GM18498 (cell line): ENCODE results near the gene SPRYD7.
"Not testable (repeated sequence)": the region's sequence is repeated elsewhere in the genome, so short reads cannot be mapped to it uniquely, and the experiment has no call there.

Experiments
- ATAC-seq: cut with Tn5 transposase; IDR thresholded peaks from one replicate; pipeline ENCODE4 v1.9.1; 2021; ENCODE audit warnings: mild to moderate bottlenecking, moderate library complexity; ENCODE audit not compliant: unreplicated experiment

SPRYD7 gene

DNA sequence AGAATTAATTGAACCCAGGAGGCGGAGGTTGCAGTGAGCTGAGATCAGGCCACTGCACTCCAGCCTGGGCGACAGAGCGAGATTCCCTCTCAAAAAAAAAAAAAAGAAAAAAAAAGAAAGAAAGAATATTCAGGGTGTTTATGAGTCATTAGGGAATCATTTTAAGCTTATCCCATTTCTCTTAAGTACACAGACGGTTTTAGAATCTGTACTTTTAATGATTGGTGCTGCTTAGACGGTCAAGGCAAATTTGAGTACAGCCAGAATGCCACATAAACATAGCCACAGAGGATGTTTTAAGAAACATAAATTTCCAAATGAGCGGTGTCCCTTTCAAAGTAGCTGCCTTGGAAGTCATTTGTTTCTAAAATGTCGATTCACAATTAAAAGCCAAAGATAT is 2.6 kb downstream of the SPRYD7 start:
- no peak for ATAC-seq

DNA sequence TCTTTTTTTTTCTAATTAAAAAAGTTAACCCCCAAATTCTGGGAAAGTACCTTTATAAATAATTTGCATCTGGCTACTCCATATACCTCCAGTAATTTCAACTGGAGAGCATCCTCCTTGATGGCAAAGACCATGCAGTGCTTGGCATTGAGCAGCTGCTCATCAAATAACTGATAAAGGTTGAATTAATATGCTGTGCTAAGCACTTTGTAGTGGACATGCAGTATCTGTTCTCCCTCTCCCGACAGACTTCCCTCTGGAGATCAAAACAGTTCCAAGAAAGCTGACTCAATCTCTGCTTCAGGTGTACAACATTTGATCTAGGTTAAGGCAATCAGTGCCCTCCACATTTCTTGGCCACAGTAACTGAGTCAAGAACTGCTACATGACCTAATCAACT is 3.3 kb downstream of the SPRYD7 start:
- no peak for ATAC-seq

GRCh38 chr13:49932066-49932465 is 4.1 kb downstream of the SPRYD7 start:
- ATAC-seq: no peak

- no peak for ATAC-seq
These were observed 8.4 kb downstream of the SPRYD7 start for GRCh38 chr13:49927755-49928154.

DNA sequence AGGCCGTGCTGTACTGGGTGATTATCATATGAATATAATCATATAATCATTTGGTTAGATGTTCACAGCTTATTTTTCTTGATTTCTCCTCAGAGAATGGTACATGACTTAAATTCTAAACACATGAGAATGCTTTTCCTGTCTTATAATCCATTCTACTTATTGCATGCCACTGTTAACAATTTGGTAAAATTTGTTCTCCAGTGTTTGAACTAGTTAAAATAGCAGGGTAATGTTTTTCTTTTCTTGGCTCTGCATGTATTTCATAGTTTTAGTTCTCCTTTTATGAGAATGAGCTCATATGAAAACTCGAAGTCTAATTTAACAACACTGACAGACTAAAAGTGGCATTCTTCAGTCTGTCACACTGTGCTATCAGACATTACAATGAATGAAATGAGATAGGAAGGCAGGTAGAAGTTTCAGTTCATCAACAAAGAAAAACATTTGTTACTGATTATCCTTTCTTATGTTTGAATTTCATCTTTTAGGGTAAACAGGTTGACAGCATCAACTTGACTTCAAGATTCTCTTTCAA is 10.2 kb downstream of the SPRYD7 start:
- no peak for ATAC-seq

- ATAC-seq: no peak
These were observed 13.8 kb downstream of the SPRYD7 start for GRCh38 chr13:49922301-49922700.

DNA sequence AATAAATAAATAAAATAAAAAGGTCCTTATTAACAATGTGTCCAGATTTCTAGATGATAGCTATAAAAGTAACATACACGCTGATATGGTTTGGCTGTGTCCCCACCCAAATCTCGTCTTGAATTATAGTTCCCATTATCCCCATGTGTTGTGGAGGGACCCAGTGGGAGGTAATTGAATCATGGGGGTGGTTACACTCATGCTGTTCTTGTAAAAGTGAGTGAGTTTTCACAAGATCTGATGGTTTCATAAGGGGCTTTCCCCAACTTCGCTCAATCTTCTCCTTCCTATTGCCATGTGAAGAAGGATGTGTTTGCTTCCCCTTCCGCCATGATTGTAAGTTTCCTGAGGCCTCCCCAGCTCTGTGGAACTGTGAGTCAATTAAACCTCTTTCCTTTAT is 15.2 kb downstream of the SPRYD7 start:
- not testable (repeated sequence) for ATAC-seq

DNA sequence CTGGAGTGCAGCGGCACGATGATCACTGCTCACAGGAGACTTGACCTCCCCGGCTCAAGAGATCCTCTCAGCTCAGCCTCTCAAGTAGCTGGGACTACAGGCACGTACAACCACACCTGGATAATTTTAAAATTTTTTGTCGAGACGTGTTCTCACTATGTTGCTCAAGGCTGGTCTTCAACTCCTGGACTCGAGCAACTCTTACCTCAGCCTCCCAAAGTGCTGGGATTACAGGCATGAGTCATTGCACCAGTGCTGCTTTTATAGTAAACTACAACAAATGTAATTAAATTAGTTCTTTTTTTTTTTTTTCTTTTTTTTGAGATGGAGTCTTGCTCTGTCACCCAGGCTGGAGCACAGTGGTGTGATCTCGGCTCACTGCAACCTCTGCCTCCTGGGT is 18.0 kb downstream of the SPRYD7 start:
- not testable (repeated sequence) for ATAC-seq

GRCh38 chr13:49914947-49915346 is 21.2 kb downstream of the SPRYD7 start:
- no peak for ATAC-seq

- ATAC-seq: no peak
These were observed 27.5 kb downstream of the SPRYD7 start for GRCh38 chr13:49908637-49909036.

GRCh38 chr13:49904729-49905456 is 31.2 kb downstream of the SPRYD7 start:
- ATAC-seq: no peak

GRCh38 chr13:49898792-49899191 is 37.3 kb downstream of the SPRYD7 start:
- ATAC-seq: no peak

DNA sequence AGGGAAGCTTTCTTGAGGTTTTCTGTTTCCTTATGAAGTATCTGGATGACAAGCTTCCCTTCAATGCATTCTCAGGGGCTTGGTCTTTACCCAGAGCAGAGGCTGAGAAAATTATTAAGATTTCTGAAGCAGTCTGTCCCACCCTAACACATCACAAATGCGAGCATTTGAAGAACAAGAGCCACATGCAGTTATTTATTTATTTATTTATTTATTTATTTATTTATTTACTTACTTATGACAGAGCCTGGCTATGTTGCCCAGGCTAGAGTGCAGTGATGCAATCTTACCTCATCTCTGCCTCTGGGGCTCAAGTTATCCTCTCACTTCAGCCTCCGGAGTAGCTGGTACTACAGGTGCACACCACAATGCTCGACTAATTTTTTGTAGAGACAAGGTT is 38.4 kb downstream of the SPRYD7 start:
- no peak for ATAC-seq

- no peak for ATAC-seq
These were observed 40.3 kb downstream of the SPRYD7 start for GRCh38 chr13:49895826-49896225.

DNA sequence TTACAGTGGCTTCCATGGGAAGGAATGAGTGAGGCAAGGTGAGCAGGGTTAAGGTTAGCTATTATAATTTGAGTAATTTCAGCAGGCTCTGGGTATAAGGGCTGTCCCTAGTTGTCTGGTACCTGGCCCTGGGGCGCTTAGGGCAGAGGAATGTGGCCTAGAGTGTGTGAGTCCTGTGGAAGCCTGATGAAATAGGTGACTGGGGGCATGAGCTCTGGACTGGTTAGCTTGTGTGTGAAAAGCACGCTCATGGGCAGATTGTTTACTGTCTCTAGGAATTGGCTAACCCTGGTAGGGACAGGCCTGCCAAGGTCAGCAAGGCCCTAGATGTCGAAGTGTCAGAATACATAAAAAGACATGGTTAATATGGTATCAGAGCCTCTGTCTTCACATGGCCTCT is 42.5 kb downstream of the SPRYD7 start:
- no peak for ATAC-seq

GRCh38 chr13:49890376-49890775 is 45.8 kb downstream of the SPRYD7 start:
- no peak for ATAC-seq

DNA sequence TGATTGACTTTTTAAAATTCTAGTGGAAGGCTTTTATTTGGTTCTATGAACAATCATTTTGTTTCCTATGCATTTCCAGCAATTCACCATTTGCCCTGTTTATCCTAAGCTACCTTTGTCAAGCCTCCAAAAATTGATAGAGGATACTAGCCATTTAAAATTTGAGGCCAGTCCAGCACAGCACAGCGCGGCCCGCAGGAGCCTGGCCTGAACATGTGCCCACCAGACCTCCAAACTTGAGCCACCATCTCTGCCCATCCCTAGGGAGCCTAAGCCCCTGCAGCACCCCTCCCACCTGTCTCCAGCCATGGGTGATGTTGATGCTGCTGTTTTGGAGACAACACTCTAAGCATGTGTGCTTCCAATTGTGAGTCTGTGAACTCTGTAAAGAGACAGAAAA is 57.5 kb downstream of the SPRYD7 start:
- ATAC-seq: no peak

GRCh38 chr13:49877629-49878218 is 58.4 kb downstream of the SPRYD7 start:
- ATAC-seq: no peak

GRCh38 chr13:49874430-49874829 is 61.7 kb downstream of the SPRYD7 start:
- no peak for ATAC-seq

DNA sequence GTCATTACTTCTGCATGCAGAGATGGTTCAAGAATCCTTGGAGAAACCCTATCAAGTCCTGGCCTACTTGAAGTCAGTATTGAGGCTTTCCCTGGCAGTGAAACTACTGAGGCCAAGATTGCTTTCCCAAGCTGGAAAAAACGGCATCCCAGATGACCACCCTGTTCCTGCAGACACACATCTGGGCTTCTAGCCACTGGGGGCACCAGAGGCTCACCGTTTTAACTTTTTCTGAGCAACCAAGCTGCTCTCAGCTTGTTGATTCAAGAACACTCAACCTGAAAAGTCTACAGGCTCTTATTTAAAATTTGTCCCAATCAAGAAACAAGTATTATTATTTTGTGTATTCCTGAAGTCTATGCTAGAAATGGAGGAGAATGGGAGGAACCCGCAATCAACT is 66.6 kb downstream of the SPRYD7 start:
- ATAC-seq: no peak

- no peak for ATAC-seq
These were observed 68.3 kb downstream of the SPRYD7 start for GRCh38 chr13:49867834-49868233.

DNA sequence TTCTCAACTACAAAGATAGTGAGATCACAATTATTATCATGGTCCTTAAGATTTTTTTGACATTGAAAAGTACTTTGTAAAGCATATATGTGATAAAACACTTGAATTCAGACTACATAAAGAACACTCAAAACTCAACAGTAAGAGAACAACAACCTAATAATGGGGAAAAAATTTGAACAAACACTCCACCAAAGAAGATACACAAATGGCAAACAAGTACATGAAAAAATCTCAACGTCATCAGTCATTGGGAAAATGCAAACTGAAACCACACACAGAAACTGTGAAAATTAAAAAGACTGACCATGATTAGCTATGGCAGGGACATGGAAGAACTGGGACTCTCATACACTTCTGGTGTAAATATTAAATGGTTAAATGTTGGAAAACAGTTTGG is 70.9 kb downstream of the SPRYD7 start:
- no peak for ATAC-seq

DNA sequence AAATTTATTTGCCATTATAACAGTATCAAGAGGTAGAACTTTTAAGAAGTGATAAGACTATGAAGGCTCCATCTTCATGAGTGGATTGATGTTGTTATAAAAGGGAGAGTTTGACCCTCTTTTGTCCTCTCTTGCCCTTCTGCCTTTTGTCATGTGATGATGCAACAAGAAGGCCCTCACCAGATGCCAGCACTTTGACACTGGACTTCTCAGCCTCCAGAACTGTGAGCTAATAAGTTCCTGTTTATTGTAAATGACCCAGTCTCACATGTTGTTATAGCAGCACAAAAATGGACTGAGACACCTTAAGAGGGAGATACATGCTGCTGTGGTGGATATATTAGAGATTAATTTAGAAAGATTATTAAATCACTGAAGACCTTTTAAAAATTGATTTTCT is 71.6 kb downstream of the SPRYD7 start:
- no peak for ATAC-seq
